ENCODE measurements around the gene SULT1C2. TPM values are rescaled to one million over a fixed set of nuclear protein-coding genes. Genes with fewer than 3 reads are reported as not detected.
"Not testable (repeated sequence)": the region's sequence is repeated elsewhere in the genome, so short reads cannot be mapped to it uniquely, and the experiment has no call there.

SULT1C2 gene
- polyA plus RNA-seq, 1 donor: 0.15 TPM

DNA sequence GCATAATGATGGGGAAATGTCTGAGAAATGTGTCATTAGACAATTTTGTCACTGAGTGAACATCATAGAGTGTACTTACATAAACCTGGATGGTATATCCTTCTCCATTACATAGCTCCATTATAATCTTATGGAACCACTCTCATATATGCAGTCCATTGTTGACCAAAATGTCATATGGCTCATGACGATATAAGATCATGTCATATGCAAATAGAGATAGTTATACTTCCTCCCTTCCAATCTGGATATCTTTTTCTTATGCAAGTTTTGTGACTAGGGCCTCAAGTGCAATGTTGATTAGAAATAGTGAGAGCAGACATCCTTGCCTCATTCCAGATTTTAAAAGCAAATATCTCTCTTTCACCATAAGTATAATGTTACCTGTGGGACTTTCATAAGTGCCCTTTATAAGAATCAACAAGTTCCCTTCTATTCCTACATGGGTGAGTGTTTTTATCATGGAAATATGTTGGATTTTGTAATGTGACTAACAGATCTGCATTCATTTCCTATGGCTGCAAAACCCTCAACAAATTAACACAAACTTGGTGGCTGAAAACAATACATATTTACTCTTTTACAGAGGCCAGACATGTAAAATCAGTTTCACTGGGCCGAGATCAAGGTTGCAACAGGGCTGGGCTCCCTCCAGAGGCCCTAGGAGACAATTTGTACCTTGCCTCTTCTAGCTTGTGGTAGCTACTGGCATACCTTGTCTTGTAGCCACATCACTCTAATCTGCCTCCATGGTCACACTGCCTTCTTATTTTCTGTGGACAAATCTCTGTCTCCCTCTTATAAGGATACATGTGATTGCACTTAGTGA lies 67.4 kb downstream of the SULT1C2 start:
- DNase-seq: no peak

- DNase-seq: not testable (repeated sequence)
Measured at GRCh38 chr2:108359336-108359735, 70.6 kb downstream of the SULT1C2 start.

Other genes with a start within 250 kb of the SULT1C2 start
- gene SULT1C3, start 48.9 kb upstream of the SULT1C2 start, polyA plus RNA-seq (ENCODE audit: insufficient read length): not detected
- 17.3 TPM for gene SULT1C4, start 89.1 kb downstream of the SULT1C2 start, polyA plus RNA-seq (ENCODE audit: insufficient read length)
- gene GCC2, start 160.3 kb downstream of the SULT1C2 start, polyA plus RNA-seq (ENCODE audit: insufficient read length): 19.1 TPM
- 40.4 TPM for gene LIMS1, start 245.6 kb downstream of the SULT1C2 start, polyA plus RNA-seq (ENCODE audit: insufficient read length)